ENCODE data around the gene TNS4. TPM values are rescaled to one million over a fixed set of nuclear protein-coding genes. Genes with fewer than 3 reads are reported as not detected.

TNS4 gene
- total and polyA plus RNA-seq, 2 donors (not counting 1 experiment from before 2014, with no cell fraction given): under 0.01 to 0.05 TPM

- H3K79me2 ChIP-seq (ENCODE audit: control insufficient read depth, insufficient read depth, low read length): no peaks in the 10 kb centered on the region
- H3K9ac ChIP-seq (ENCODE audit: insufficient read depth, low read length): no peak overlapping the region
- no peaks in the 10 kb centered on the region for H3K9me3 ChIP-seq (ENCODE audit: control insufficient read depth, insufficient read depth, low read depth, low read length)
- H3K27me3 ChIP-seq (ENCODE audit: control insufficient read depth, insufficient read depth, low read length): no peaks in the 10 kb centered on the region
- TF ChIP-seq CTCF (conservative IDR thresholded peaks at IDR 0.05 in 1 of 2, IDR thresholded peaks at IDR 0.05 in 1 of 2; ENCODE audit: low read depth in 1 of 2, low read length in 2 of 2): no peak
- no peak overlapping the region for H2AFZ ChIP-seq (ENCODE audit: low read length)
- no peaks in the 10 kb centered on the region for H4K20me1 ChIP-seq (ENCODE audit: control insufficient read depth, extremely low read depth, insufficient read depth, low read length)
- DNase-seq (ENCODE audit: low read depth in 2 of 2): no peak
- H3K4me2 ChIP-seq (ENCODE audit: extremely low read depth, insufficient read depth, low read length): no peak overlapping the region
- no peaks in the 10 kb centered on the region for H3K36me3 ChIP-seq (ENCODE audit: control insufficient read depth, insufficient read depth, low read length)
- no peak overlapping the region for H3K4me3 ChIP-seq (replicated peaks in 1 of 4; ENCODE audit: control extremely low read depth in 1 of 4, insufficient read depth in 1 of 4, low read depth in 3 of 4, low read length in 4 of 4)
- no peak overlapping the region for H3K27ac ChIP-seq (ENCODE audit: insufficient read depth, low read length)
- H3K4me1 ChIP-seq (ENCODE audit: control insufficient read depth, extremely low read depth, insufficient read depth, low read length): peaks cover 7% of the 10 kb centered on the region
Observed at GRCh38 chr17:40496634-40497420, 4.6 kb downstream of the TNS4 start.

- Histone ChIP-seq H3K9ac (ENCODE audit: insufficient read depth, low read length) (no peak overlapping the region), H3K4me1 (ENCODE audit: control insufficient read depth, extremely low read depth, insufficient read depth, low read length) (peaks cover 7% of the 10 kb centered on the region), H4K20me1 (ENCODE audit: control insufficient read depth, extremely low read depth, insufficient read depth, low read length) (no peaks in the 10 kb centered on the region)
Observed at GRCh38 chr17:40496170-40496569, 5.3 kb downstream of the TNS4 start.

GRCh38 chr17:40495140-40495539 lies 6.3 kb downstream of the TNS4 start:
- peaks cover 15% of the 10 kb centered on the region for H3K4me1 ChIP-seq (ENCODE audit: control insufficient read depth, extremely low read depth, insufficient read depth, low read length)
- H3K9ac ChIP-seq (ENCODE audit: insufficient read depth, low read length): no peak overlapping the region
- TF ChIP-seq EZH2 (IDR thresholded peaks at IDR 0.05; ENCODE audit: low read length, missing control alignments) (no peak), CTCF (conservative IDR thresholded peaks at IDR 0.05 in 1 of 2, IDR thresholded peaks at IDR 0.05 in 1 of 2; ENCODE audit: low read depth in 1 of 2, low read length in 2 of 2) (no peak)
- H3K4me3 ChIP-seq (replicated peaks in 1 of 4; ENCODE audit: control extremely low read depth in 1 of 4, insufficient read depth in 1 of 4, low read depth in 3 of 4, low read length in 4 of 4): no peak overlapping the region
- H3K9me3 ChIP-seq (ENCODE audit: control insufficient read depth, insufficient read depth, low read depth, low read length): no peaks in the 10 kb centered on the region
- H3K27me3 ChIP-seq (ENCODE audit: control insufficient read depth, insufficient read depth, low read length): no peaks in the 10 kb centered on the region
- no peak for DNase-seq (ENCODE audit: low read depth in 2 of 2)
- H3K79me2 ChIP-seq (ENCODE audit: control insufficient read depth, insufficient read depth, low read length): no peaks in the 10 kb centered on the region
- H2AFZ ChIP-seq (ENCODE audit: low read length): no peak overlapping the region
- H3K36me3 ChIP-seq (ENCODE audit: control insufficient read depth, insufficient read depth, low read length): no peaks in the 10 kb centered on the region
- no peak overlapping the region for H3K27ac ChIP-seq (ENCODE audit: insufficient read depth, low read length)
- no peaks in the 10 kb centered on the region for H4K20me1 ChIP-seq (ENCODE audit: control insufficient read depth, extremely low read depth, insufficient read depth, low read length)
- H3K4me2 ChIP-seq (ENCODE audit: extremely low read depth, insufficient read depth, low read length): no peak overlapping the region

More at GRCh38 chr17:40496170-40496569, 5.3 kb downstream of the TNS4 start:
- Histone ChIP-seq H2AFZ (ENCODE audit: low read length) (no peak overlapping the region), H3K27ac (ENCODE audit: insufficient read depth, low read length) (no peak overlapping the region), H3K27me3 (ENCODE audit: control insufficient read depth, insufficient read depth, low read length) (no peaks in the 10 kb centered on the region), H3K4me3 (replicated peaks in 1 of 4; ENCODE audit: control extremely low read depth in 1 of 4, insufficient read depth in 1 of 4, low read depth in 3 of 4, low read length in 4 of 4) (no peak overlapping the region), H3K36me3 (ENCODE audit: control insufficient read depth, insufficient read depth, low read length) (no peaks in the 10 kb centered on the region), H3K9me3 (ENCODE audit: control insufficient read depth, insufficient read depth, low read depth, low read length) (no peaks in the 10 kb centered on the region), H3K4me2 (ENCODE audit: extremely low read depth, insufficient read depth, low read length) (no peak overlapping the region), H3K79me2 (ENCODE audit: control insufficient read depth, insufficient read depth, low read length) (no peaks in the 10 kb centered on the region)
- TF ChIP-seq EZH2 (IDR thresholded peaks at IDR 0.05; ENCODE audit: low read length, missing control alignments) (no peak), CTCF (conservative IDR thresholded peaks at IDR 0.05 in 1 of 2, IDR thresholded peaks at IDR 0.05 in 1 of 2; ENCODE audit: low read depth in 1 of 2, low read length in 2 of 2) (no peak)
- no peak for DNase-seq (ENCODE audit: low read depth in 2 of 2)

Data from fibroblast of lung (primary cell).